ENCODE results near the gene PABPN1L. TPM values are rescaled to one million over a fixed set of nuclear protein-coding genes. Genes with fewer than 3 reads are reported as not detected.

PABPN1L gene
- total and polyA plus RNA-seq, 9 of the 15 experiments (the other 6 are each of a cell fraction or from before 2014, with no cell fraction given): 0.11 to 0.32 TPM; not detected in 7

DNA sequence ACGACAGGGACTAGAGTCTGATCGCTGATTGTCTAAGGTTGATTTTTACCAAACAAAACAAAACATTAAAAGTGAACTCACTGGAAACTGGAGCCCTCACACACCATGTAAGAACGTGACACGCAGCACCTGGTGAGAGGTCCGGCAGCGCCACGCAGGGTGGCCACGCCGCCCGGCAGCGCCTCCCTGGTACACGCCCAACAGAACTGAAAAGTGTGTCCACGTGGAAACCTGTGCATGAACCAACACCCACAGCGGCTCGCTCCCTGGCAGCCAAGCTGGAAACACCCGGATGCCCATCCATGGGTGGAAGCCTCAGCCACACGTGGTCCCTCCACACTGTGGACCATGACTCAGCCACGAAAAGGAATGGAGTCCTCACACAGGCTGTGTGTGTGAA is 18.8 kb downstream of the PABPN1L start (continued):
- no peak for TF ChIP-seq CSDE1 (IDR thresholded peaks at IDR 0.05)
- no peak for TF ChIP-seq NCOA2 (IDR thresholded peaks at IDR 0.05; ENCODE audit: partially characterized antibody in 2 of 2)
- TF ChIP-seq ZNF354B (CRISPR knock-in tag; IDR thresholded peaks at IDR 0.05): no peak
- TF ChIP-seq SIN3B (IDR thresholded peaks at IDR 0.05; ENCODE audit: low read depth): no peak
- TF ChIP-seq SMARCA4 (IDR thresholded peaks at IDR 0.05): no peak
- TF ChIP-seq ZBTB1 (CRISPR knock-in tag; IDR thresholded peaks at IDR 0.05; ENCODE audit: borderline replicate concordance, low read depth): no peak
- TF ChIP-seq HIVEP1 (CRISPR knock-in tag; IDR thresholded peaks at IDR 0.05): no peak
- TF ChIP-seq ZNF551 (CRISPR knock-in tag; IDR thresholded peaks at IDR 0.05): no peak
- TF ChIP-seq ZNF347 (CRISPR knock-in tag; IDR thresholded peaks at IDR 0.05; ENCODE audit: low read depth): no peak

DNA sequence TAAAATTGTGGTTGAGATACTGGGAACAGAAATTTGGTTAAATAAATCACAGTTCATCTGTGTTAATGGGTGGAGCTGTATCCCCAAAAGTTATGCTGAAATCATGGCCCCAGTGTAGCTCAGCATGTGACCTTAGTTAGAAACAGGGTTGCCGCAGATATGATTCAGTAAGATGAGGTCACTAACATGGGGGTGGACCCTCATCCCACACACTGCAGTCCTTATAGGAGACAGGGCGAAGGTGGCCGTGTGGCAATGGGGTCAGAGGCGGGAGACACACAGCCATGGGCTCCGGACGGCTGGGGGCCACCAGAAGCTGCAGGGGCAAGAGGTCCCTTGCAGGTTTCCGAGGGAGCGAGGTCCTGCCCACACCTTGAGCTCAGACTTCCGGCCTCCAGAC is 20.4 kb downstream of the PABPN1L start:
- H4K20me1 ChIP-seq (replicated peaks; ENCODE audit: control insufficient read depth, insufficient read depth, low read length): no peaks in the 10 kb centered on the region
- no TSS peak for BruUV-seq (replicated peaks)
- WGBS (ENCODE audit: insufficient coverage, low coverage, missing lambda C conversion rate): 57% methylated on average over 8 of the region's 9 CpGs
- in situ Hi-C loops (cut with MboI) (no loop called here), intact Hi-C loops (cut with micrococcal nuclease) (no loop called here)
- no peak overlapping the region for H3K4me3 ChIP-seq
- no peak overlapping the region for H3K27ac ChIP-seq (ENCODE audit: extremely low read depth, low read depth, low read length)
- POLR2A ChIA-PET: interaction anchor here (0.5 kb wide), 1 partner anchor 20 kb away, joined by 3 read pairs; the partner anchor contains the start of gene PABPN1L
- no peak overlapping the region for H2AFZ ChIP-seq (ENCODE audit: low read depth, low read length)
- H3K4me1 ChIP-seq (replicated peaks in 1 of 2; ENCODE audit: control insufficient read depth in 2 of 2, insufficient read depth in 2 of 2, low read length in 2 of 2): peaks cover 0 to 43% of the 10 kb centered on the region in 2 experiments; a peak in 2 of 5 replicates
- H3K27me3 ChIP-seq (ENCODE audit: control insufficient read depth in 2 of 2, insufficient read depth in 2 of 2, low read length in 2 of 2): no peaks in the 10 kb centered on the region
- TF ChIP-seq NFYB (IDR thresholded peaks at IDR 0.05; ENCODE audit: extremely low read depth, insufficient read length) (no peak), TFAM (CRISPR knock-in tag; conservative IDR thresholded peaks at IDR 0.05) (no peak), ATF7 (IDR thresholded peaks at IDR 0.05) (peak; percentile 28; the same call in 1 of the 2 replicates), ZFX (CRISPR knock-in tag; IDR thresholded peaks at IDR 0.05) (no peak), ZNF699 (CRISPR knock-in tag; IDR thresholded peaks at IDR 0.05; ENCODE audit: insufficient replicate concordance) (no peak), FOSL1 (tag; conservative IDR thresholded peaks at IDR 0.05) (peak; percentile 23; the same call in 1 of the 2 replicates), ZNF696 (CRISPR knock-in tag; conservative IDR thresholded peaks at IDR 0.05) (no peak), KDM1A (IDR thresholded peaks at IDR 0.05) (peak; percentile 52 to 80; a peak in 3 of 4 replicates), EGR1 (conservative IDR thresholded peaks at IDR 0.05) (peak; percentile 81)
- TF ChIP-seq, protein P1, sequence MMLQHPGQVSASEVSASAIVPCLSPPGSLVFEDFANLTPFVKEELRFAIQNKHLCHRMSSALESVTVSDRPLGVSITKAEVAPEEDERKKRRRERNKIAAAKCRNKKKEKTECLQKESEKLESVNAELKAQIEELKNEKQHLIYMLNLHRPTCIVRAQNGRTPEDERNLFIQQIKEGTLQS (IDR thresholded peaks at IDR 0.05): peak; percentile 74
- TF ChIP-seq, protein P1 (CRISPR knock-in tag; conservative IDR thresholded peaks at IDR 0.05): no peak
- no peak overlapping the region for H3K9ac ChIP-seq (ENCODE audit: insufficient read depth in 1 of 2, low read depth in 2 of 2, low read length in 2 of 2)
- H3K4me2 ChIP-seq (ENCODE audit: insufficient read depth, low read length): no peak overlapping the region
- H3K79me2 ChIP-seq (ENCODE audit: control insufficient read depth, insufficient read depth, low read length): no peaks in the 10 kb centered on the region
- DNase-seq (ENCODE audit: extremely low read depth in 1 of 4, low spot score in 3 of 4): peak; percentile 30 to 55 (median 41)
- no peak for FAIRE-seq
- H3K9me3 ChIP-seq (replicated peaks; ENCODE audit: control insufficient read depth, insufficient read depth, low read depth, low read length): no peaks in the 10 kb centered on the region
- no peaks in the 10 kb centered on the region for H3K36me3 ChIP-seq (ENCODE audit: control insufficient read depth, insufficient read depth, low read length)
- H3K9me1 ChIP-seq (ENCODE audit: control insufficient read depth, insufficient read depth, low read length): no peaks in the 10 kb centered on the region
- CTCF ChIA-PET (ENCODE audit: low intra/inter-chr PET ratio): no interaction called here
- ATAC-seq: peak; percentile 45

Measured in K562 (cell line).